Measurements from ENCODE around the gene EHD4.

EHD4 gene

DNA sequence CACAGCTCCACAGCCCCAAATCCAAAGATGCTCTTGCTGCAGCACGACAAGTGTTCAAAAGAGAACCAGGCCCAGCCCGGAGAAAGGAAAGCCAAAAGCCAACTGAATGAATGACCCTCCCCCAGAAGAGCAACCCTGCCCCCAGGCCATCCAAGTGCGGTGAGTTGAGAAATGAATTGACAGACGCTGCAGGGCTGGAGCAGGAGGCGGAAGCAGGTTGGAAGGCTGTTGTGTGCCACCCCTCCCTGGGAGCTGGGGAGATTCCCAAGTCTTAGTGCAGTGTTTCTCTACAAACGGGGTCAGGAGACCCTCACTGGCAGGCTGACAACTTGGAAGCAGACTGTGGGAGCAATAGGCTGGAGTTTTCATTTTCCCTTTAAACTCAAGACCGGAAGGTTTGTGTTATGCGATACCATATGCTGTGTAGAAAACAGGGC is 75.0 kb downstream of the EHD4 start:
- peaks cover 34% of the 10 kb centered on the region for H3K4me1 ChIP-seq (ENCODE audit: insufficient read depth, low read length, poor library complexity, severe bottlenecking)
- H3K36me3 ChIP-seq (ENCODE audit: insufficient read depth, low read length): no peaks in the 10 kb centered on the region
- no peaks in the 10 kb centered on the region for H3K9me3 ChIP-seq (ENCODE audit: insufficient read depth, low read depth, low read length)
- H4K20me1 ChIP-seq (ENCODE audit: insufficient read depth, low read length, poor library complexity, severe bottlenecking): no peaks in the 10 kb centered on the region
- no peaks in the 10 kb centered on the region for H3K79me2 ChIP-seq (ENCODE audit: insufficient read depth, low read length)
- H3K9me2 ChIP-seq (replicated peaks; ENCODE audit: low read depth, low read length): no peaks in the 10 kb centered on the region
- H3K4me3 ChIP-seq (ENCODE audit: low read length, poor library complexity, severe bottlenecking): no peak overlapping the region
- H3K4me2 ChIP-seq (ENCODE audit: low read depth, low read length, poor library complexity, severe bottlenecking): no peak overlapping the region
- no peak overlapping the region for H2AFZ ChIP-seq (ENCODE audit: low read length)
- TF ChIP-seq, protein P1, sequence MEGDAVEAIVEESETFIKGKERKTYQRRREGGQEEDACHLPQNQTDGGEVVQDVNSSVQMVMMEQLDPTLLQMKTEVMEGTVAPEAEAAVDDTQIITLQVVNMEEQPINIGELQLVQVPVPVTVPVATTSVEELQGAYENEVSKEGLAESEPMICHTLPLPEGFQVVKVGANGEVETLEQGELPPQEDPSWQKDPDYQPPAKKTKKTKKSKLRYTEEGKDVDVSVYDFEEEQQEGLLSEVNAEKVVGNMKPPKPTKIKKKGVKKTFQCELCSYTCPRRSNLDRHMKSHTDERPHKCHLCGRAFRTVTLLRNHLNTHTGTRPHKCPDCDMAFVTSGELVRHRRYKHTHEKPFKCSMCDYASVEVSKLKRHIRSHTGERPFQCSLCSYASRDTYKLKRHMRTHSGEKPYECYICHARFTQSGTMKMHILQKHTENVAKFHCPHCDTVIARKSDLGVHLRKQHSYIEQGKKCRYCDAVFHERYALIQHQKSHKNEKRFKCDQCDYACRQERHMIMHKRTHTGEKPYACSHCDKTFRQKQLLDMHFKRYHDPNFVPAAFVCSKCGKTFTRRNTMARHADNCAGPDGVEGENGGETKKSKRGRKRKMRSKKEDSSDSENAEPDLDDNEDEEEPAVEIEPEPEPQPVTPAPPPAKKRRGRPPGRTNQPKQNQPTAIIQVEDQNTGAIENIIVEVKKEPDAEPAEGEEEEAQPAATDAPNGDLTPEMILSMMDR (conservative IDR thresholded peaks at IDR 0.05; ENCODE audit: low read length): no peak
- no peak for TF ChIP-seq EZH2phosphoT487 (IDR thresholded peaks at IDR 0.05; ENCODE audit: borderline replicate concordance)
- no peaks in the 10 kb centered on the region for H3K27me3 ChIP-seq (ENCODE audit: insufficient read depth, low read length, poor library complexity, severe bottlenecking)
- H3F3A ChIP-seq (ENCODE audit: low read depth): no peaks in the 10 kb centered on the region
- no peak overlapping the region for H3K9ac ChIP-seq (ENCODE audit: low read depth, low read length, poor library complexity, severe bottlenecking)

DNA sequence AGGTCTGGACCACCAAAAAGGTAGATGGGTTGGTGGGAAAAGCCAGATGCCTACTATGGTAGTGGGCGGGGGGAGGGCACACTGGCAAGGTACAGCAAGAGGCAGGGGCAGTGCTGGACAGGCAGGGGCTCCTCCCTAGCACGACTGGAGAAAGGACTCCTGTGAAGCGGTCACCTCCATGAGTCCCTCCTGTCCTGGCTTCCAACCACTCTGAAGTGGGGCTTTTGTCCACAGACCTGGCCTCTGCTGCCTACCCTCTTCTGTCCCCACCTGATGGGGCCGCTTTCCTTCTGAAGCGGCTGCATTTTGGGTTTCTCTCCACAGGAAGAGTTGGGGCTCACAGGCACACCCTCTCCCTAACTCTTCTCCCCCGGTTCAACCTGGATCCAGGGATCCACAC is 75.8 kb downstream of the EHD4 start:
- Histone ChIP-seq H3K79me2 (ENCODE audit: insufficient read depth, low read length) (no peaks in the 10 kb centered on the region), H3K4me1 (ENCODE audit: insufficient read depth, low read length, poor library complexity, severe bottlenecking) (peaks cover 32% of the 10 kb centered on the region), H3K9me2 (replicated peaks; ENCODE audit: low read depth, low read length) (no peaks in the 10 kb centered on the region), H3K9ac (ENCODE audit: low read depth, low read length, poor library complexity, severe bottlenecking) (no peak overlapping the region), H3K4me2 (ENCODE audit: low read depth, low read length, poor library complexity, severe bottlenecking) (no peak overlapping the region), H3K9me3 (ENCODE audit: insufficient read depth, low read depth, low read length) (no peaks in the 10 kb centered on the region), H4K20me1 (ENCODE audit: insufficient read depth, low read length, poor library complexity, severe bottlenecking) (no peaks in the 10 kb centered on the region), H2AFZ (ENCODE audit: low read length) (no peak overlapping the region), H3K27me3 (ENCODE audit: insufficient read depth, low read length, poor library complexity, severe bottlenecking) (no peaks in the 10 kb centered on the region), H3K36me3 (ENCODE audit: insufficient read depth, low read length) (no peaks in the 10 kb centered on the region), H3K4me3 (ENCODE audit: low read length, poor library complexity, severe bottlenecking) (no peak overlapping the region), H3F3A (ENCODE audit: low read depth) (no peaks in the 10 kb centered on the region)
- TF ChIP-seq, protein P1 (conservative IDR thresholded peaks at IDR 0.05; ENCODE audit: low read length): no peak
- no peak for TF ChIP-seq EZH2phosphoT487 (IDR thresholded peaks at IDR 0.05; ENCODE audit: borderline replicate concordance)

DNA sequence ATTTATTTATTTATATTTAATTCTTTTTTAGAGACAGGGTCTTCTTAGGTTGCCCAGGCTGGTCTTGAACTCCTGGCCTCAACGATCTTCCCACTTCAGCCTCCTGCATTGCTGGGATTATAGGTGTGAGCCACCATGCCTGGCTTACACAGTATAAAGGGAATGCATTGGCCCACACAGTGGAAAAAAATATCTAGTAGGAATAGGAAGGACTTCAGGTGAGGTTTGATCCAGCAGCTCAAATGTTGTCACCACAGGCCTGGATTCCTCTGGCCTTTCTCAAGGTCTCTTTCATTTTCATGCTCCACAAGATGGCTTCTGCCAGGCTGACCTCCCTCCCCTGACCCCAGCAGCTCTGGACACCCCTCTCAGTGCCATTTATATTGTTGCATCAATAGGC is 76.4 kb downstream of the EHD4 start:
- H3F3A ChIP-seq (ENCODE audit: low read depth): no peaks in the 10 kb centered on the region
- H3K4me2 ChIP-seq (ENCODE audit: low read depth, low read length, poor library complexity, severe bottlenecking): no peak overlapping the region
- H3K9me3 ChIP-seq (ENCODE audit: insufficient read depth, low read depth, low read length): no peaks in the 10 kb centered on the region
- H4K20me1 ChIP-seq (ENCODE audit: insufficient read depth, low read length, poor library complexity, severe bottlenecking): no peaks in the 10 kb centered on the region
- H3K27me3 ChIP-seq (ENCODE audit: insufficient read depth, low read length, poor library complexity, severe bottlenecking): no peaks in the 10 kb centered on the region
- no peaks in the 10 kb centered on the region for H3K79me2 ChIP-seq (ENCODE audit: insufficient read depth, low read length)
- H2AFZ ChIP-seq (ENCODE audit: low read length): no peak overlapping the region
- no peaks in the 10 kb centered on the region for H3K9me2 ChIP-seq (replicated peaks; ENCODE audit: low read depth, low read length)
- no peak overlapping the region for H3K4me3 ChIP-seq (ENCODE audit: low read length, poor library complexity, severe bottlenecking)
- no peak overlapping the region for H3K9ac ChIP-seq (ENCODE audit: low read depth, low read length, poor library complexity, severe bottlenecking)
- H3K36me3 ChIP-seq (ENCODE audit: insufficient read depth, low read length): no peaks in the 10 kb centered on the region
- no peak for TF ChIP-seq EZH2phosphoT487 (IDR thresholded peaks at IDR 0.05; ENCODE audit: borderline replicate concordance)
- TF ChIP-seq, protein P1 (conservative IDR thresholded peaks at IDR 0.05; ENCODE audit: low read length): no peak
- H3K4me1 ChIP-seq (ENCODE audit: insufficient read depth, low read length, poor library complexity, severe bottlenecking): peaks cover 28% of the 10 kb centered on the region

Data from Loucy (cell line).